Urinary bladder (tissue), 4 donors: ENCODE data around the gene PDK1. TPM values are rescaled to one million over a fixed set of nuclear protein-coding genes. Genes with fewer than 3 reads are reported as not detected.
"Not testable (repeated sequence)": the region's sequence is repeated elsewhere in the genome, so short reads cannot be mapped to it uniquely, and the experiment has no call there.

Experiments
- DNase-seq: peaks from one replicate; pipeline ENCODE4 v3.0.0-alpha.2; 2015; ENCODE audit errors: extremely low spot score
- H3K27ac ChIP-seq: one replicate; pipeline ENCODE4 v1.5.1; 2013; ENCODE audit warnings: low read depth, mild to moderate bottlenecking, moderate library complexity
- H3K36me3 ChIP-seq: one replicate; pipeline ENCODE4 v1.6.1; 2013; ENCODE audit warnings: mild to moderate bottlenecking, moderate library complexity; ENCODE audit not compliant: insufficient read depth
- H3K4me1 ChIP-seq: one replicate; pipeline ENCODE4 v1.6.1; 2013; ENCODE audit warnings: mild to moderate bottlenecking, moderate library complexity; ENCODE audit not compliant: insufficient read depth
- H3K4me3 ChIP-seq: one replicate; pipeline ENCODE4 v1.5.1; 2013; ENCODE audit warnings: low read depth, low read length
- WGBS: extraction: QIAGEN DNeasy Blood & Tissue Kit; methylation state at CpG from one replicate; pipeline ENCODE4 v1.1.7; 2013; 5-methylcytosine and 5-hydroxymethylcytosine counted together
- polyA plus RNA-seq: library from polyadenylated mRNA; stranded (reverse); fragments of 200-250 nt; gene quantifications from one replicate; pipeline ENCODE4 v1.2.3, GENCODE V29; 2013
- total RNA-seq: library from RNA; depleted of rRNA; stranded (reverse); fragments of >200 nt; gene quantifications from one replicate; pipeline ENCODE4 v1.2.3, GENCODE V29; 2014
- donor health status: healthy with polysubstance abuse.
- donor health status: healthy.

The PDK1 gene
- total and polyA plus RNA-seq, 2 donors: 4.4 to 17.7 TPM

DNA sequence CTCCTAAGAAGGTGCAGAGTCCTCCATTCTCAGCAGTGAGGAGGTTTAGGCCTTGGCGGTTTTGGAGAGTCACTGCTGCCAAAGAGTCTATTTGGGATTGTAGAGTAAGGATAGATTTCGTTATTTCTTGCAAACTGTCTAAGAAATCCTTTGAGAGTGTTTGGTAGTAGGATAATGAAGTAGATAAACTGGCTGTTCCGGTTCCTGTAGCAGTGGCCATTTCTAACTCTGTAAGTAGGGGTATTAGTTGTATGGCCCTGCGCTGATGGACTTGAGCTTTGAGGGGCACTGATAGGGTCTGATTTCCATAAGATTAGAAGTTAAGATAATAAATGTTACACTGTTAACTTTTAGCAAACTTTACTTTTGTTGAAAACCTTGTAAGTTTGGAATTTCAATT lies 35.5 kb downstream of the PDK1 start:
- not testable (repeated sequence) for H3K27ac ChIP-seq, DNase-seq, H3K4me3 ChIP-seq, H3K4me1 ChIP-seq, H3K36me3 ChIP-seq
- 88% methylated on average over 4 of the region's 4 CpGs for WGBS

DNA sequence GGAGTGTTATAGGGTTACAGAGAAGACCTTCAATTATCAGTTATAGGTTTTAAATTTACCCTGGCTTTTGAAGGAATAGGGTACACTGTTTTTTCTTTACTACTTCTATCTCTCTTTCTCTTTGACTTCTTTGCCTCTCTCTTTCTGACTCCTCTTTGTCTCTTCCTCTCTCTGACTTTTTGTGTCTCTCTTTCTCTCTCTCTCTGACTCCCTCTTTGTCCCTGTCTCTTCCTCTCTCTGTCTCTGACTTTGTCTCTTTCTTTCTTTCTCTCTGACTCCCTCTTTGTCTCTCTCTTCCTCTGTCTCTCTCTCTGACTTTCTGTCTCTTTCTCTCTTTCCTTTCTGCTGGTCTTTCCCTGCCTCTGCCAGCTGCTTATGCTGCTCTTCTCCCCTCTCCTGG lies 36.3 kb downstream of the PDK1 start:
- DNase-seq, H3K4me3 ChIP-seq, H3K27ac ChIP-seq, H3K4me1 ChIP-seq, H3K36me3 ChIP-seq: not testable (repeated sequence)

DNA sequence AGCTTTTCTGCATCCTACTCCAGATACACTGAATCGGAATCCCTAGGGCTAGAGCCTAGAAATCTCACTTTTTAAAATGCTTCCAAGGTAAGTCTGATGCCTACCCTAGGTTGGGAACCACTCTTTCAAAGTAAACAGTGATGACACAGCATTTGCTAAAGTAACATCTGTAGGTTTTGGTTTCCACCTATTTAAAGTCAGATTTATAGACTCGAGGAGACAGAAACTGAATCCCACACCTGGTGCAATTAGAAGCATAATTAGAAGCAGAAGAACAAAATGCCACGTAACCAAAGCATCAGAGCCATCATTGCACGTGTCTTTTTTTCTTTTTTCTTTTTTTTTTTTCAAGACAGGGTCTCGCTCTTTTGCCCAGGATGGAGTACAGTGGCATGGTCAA lies 40.9 kb downstream of the PDK1 start:
- Histone ChIP-seq H3K27ac (no peak overlapping the region), H3K4me3 (no peak overlapping the region), H3K36me3 (peaks cover 3% of the 10 kb centered on the region), H3K4me1 (no peaks in the 10 kb centered on the region)
- DNase-seq: no peak
- whole genome bisulfite sequencing: 88% methylated on average over 5 of the region's 5 CpGs

DNA sequence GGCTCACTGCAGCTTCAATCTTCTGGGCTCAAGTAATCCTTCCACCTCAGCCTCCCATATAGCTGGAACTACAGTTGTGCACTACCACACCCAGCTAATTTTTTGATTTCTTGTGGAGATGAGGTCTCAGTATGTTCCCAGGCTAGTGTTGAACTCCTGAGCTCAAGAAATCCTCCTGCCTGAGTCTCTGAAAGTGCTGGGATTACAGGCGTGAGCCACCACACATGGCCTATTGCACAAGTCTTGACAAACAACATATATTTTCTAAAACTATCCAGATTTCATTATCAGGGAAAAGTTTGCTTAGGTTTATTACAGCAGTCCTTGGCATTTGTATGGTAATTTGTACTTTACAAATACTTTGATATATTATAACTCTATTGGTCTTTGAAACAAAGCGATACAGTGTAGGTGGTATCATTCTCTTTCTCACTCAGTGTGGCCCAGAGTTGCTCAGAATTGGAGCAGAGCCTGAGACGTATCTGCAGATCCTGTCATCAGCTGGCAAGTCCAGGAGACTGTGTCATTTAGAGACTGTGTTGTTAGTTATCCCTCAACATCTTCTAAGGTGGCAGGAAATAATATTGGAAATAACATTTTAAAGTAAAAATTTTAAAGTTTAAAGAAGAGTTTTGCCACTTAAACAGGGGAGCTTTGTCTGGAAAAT lies 41.4 kb downstream of the PDK1 start:
- peaks cover 3% of the 10 kb centered on the region for H3K36me3 ChIP-seq
- no peak overlapping the region for H3K4me3 ChIP-seq
- DNase-seq: no peak
- H3K4me1 ChIP-seq: no peaks in the 10 kb centered on the region
- WGBS: 94% methylated on average over 3 of the region's 3 CpGs
- no peak overlapping the region for H3K27ac ChIP-seq

DNA sequence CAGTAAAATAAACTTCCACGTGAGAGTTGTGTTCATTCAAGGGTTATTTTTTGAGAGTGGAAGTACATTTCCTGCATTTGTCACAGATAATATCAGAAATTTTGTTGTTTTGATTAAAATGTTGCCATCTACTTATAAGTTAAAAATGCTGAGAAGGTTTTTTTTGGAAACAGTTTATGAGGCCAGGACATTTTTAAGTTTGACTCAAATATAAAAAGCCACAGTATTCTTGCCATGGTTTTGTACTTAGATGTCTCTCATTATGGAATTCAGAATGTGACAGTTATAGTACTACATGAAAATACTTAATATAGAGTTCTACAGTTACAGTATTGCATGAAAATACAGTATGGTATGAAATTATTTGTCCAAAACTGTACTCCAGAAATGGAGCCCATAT lies 44.1 kb downstream of the PDK1 start:
- Histone ChIP-seq H3K4me1 (no peaks in the 10 kb centered on the region), H3K36me3 (peaks cover 6% of the 10 kb centered on the region), H3K4me3 (no peak overlapping the region), H3K27ac (no peak overlapping the region)
- WGBS: 70% methylated on average over 1 of the region's 1 CpG
- DNase-seq: no peak

DNA sequence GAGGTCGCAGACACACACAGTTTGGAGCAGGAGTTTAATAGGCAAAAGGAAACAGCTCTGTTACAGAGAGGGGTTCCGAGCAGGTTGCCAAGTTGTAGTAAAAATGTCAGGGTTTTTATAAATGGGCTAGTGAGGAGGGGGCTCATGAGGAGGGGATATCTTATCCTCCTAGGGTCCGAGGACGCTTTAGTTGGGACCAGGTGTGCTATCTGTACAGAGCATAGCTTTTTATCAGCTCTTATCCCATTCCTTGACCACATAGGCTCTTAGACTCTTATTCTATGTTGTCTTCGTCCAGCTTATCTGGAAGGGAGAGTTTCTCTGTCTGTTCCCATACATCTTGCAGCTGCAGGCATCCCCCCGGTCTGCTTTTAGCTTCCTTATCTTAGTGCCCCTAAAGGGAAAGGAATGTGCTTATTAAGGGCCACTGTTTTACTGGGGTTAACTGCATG lies 44.7 kb downstream of the PDK1 start:
- no peak for DNase-seq
- Histone ChIP-seq H3K36me3 (peaks cover 6% of the 10 kb centered on the region), H3K27ac (no peak overlapping the region), H3K4me1 (no peaks in the 10 kb centered on the region), H3K4me3 (no peak overlapping the region)
- 49% methylated on average over 6 of the region's 6 CpGs for WGBS

DNA sequence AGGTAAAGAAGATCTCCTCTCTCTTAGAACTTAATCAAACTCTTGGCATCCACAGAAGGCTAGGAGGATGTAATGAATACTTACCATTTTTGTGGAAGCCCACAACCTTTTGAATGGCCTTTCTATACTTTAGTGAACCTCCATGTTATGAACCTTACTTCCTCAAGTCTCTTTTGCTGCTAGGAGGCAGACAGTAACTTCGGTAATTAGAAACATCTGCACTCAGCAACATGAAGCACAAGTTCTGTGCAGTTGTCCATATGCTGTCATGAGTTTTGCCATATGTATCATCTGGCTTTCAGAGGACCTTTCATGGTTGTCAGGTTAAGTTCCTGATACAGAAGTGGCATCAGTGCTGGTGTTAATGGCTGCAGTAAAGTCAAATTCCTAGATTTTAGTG lies 50.4 kb downstream of the PDK1 start:
- WGBS: 85% methylated on average over 1 of the region's 1 CpG
- no peak for DNase-seq
- H3K4me3 ChIP-seq: no peak overlapping the region

DNA sequence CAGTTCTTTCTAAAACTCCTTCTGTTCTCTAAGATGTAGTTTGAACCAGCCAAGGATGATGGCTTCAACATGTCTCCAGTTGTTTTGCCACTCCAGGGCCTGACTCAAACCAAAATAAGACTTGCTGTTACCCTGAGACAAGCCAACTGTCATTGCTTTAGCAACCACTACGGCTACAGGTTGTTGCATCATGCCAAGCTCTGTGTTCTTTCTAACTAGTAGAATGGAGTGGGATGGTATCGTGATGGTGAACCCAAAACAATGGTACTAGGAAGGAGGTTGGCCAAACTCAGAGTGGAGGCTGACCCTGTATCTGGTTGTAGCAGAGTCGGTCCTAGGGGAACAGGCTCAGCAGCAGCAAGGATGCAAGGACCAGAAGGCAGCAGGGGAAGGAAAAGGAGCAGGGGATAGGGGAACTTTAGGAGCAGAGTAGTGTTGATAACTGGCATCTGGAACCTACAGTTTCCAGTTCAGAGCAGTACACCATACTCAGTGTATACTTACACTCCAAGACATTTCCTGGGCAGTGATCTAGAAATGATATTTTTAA lies 51.6 kb downstream of the PDK1 start:
- Histone ChIP-seq H3K4me1 (no peaks in the 10 kb centered on the region), H3K36me3 (peaks cover 6% of the 10 kb centered on the region), H3K27ac (no peak overlapping the region), H3K4me3 (no peak overlapping the region)
- WGBS: 91% methylated on average over 3 of the region's 3 CpGs
- DNase-seq: no peak

More for the DNA sequence above, 50.4 kb downstream of the PDK1 start:
- H3K4me1 ChIP-seq: no peaks in the 10 kb centered on the region
- no peak overlapping the region for H3K27ac ChIP-seq
- peaks cover 6% of the 10 kb centered on the region for H3K36me3 ChIP-seq

DNA sequence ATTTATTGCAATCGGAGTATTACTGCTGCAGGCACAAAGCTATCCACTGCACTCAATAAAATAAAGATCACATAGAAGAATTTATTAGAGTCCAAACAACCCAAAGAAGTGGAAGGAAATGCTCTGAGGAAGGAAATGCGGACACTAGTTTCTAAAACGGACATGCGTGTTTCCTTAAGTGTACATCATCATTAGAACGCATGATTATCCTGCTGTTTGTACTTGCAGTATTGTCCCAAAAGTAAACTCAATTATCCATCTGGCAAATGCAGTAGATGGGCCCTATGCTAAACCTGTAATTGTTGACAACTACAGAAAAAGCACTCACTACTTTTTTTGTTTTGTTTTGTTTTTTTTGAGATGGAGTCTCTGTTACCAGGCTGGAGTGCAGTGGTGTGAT lies 53.6 kb downstream of the PDK1 start:
- no peak overlapping the region for H3K27ac ChIP-seq
- no peak for DNase-seq
- no peaks in the 10 kb centered on the region for H3K4me1 ChIP-seq
- H3K36me3 ChIP-seq: peaks cover 3% of the 10 kb centered on the region
- 87% methylated on average over 5 of the region's 5 CpGs for WGBS
- H3K4me3 ChIP-seq: no peak overlapping the region

DNA sequence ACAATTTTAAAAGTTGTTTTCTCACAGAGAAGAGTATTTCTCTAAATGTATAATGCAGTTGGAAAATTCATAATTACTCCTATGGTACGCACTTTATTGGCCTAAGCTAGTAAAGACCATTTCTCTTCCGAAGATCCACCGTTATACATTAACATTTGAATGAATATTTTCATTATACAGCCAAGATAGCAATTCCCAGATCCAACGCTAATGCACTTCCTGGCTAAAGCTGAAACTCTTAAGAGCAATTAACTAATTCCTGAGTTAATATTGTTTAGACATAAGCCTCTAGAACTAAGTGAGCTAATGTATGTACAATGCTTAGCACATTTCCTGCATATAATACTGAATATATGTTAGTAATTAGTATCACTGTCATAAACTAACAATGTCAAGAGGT lies 56.2 kb downstream of the PDK1 start:
- WGBS: 75% methylated on average over 4 of the region's 4 CpGs
- Histone ChIP-seq H3K36me3 (peaks cover 3% of the 10 kb centered on the region), H3K4me3 (no peak overlapping the region), H3K4me1 (no peaks in the 10 kb centered on the region), H3K27ac (no peak overlapping the region)
- DNase-seq: no peak

DNA sequence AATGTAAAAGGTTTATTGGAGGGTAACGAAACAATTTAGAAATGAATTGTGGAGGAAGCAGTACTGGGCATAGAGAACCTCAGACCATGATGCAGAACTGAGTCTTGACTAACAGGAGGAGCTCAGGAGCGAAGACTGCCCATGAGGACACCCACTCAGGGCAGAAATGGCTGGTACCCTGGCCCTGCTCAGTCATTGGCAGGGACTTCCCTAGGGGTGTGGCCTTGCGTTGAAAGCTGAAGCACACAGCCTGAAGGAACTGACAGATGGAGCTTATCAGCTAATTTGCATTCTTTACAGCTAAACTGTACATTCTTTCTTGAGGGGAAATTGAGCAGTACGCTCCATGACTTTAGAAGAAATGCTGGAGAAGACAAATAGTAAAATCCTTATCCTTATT lies 57.1 kb downstream of the PDK1 start:
- H3K36me3 ChIP-seq: peaks cover 2% of the 10 kb centered on the region
- no peak for DNase-seq
- H3K27ac ChIP-seq: no peak overlapping the region
- no peaks in the 10 kb centered on the region for H3K4me1 ChIP-seq
- WGBS: 66% methylated on average over 4 of the region's 4 CpGs
- no peak overlapping the region for H3K4me3 ChIP-seq

DNA sequence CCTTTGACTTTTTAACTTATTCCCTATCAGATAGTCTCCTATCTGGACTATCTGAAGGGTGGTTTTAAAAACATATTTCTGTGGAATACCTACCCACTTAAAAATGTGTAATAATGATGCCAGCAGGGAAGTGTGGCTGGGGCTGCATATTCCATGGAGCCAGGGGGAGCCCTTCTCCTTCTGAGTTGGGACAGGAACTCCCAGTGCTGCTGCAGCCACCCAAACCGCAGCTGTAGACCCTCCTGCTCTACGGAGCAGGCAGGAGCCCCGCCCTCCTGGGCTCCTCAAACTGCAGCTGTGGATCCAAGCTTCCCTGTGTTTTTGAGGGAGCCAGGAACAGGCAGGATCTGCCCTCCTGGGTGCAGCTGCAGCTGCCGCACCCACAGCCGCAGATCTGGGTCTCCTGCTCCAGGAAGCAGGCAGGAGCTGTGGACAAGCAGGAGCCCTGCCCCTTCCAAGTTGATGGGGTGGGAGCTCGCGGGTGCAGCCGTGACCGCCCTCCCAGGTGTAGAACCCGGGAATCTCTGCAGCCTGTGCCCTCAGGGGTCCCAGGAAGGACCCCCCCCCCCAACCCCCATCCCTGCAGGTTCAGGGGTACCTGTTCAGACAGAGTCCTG lies 57.8 kb downstream of the PDK1 start:
- no peak for DNase-seq
- WGBS: 83% methylated on average over 10 of the region's 10 CpGs
- Histone ChIP-seq H3K36me3 (peaks cover 2% of the 10 kb centered on the region), H3K4me1 (no peaks in the 10 kb centered on the region), H3K4me3 (no peak overlapping the region), H3K27ac (no peak overlapping the region)

DNA sequence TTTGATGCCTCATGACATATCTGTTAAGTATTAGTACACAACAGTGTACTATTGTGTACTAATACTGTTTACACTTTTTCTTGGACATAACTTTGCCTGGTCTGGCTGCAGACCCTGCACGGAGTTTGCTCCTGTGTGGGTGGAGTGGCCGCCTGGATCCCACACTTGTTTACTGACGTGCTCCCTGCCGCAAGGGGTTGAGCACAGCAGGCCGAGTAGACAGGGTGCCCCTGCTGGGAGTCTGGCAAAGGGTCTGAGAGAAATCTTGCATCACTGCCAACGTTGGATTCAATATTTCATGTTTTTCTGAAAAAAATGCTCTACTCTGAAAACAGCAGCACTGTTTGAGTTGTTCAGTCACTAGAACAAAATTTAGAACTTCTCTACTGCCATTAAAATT lies 59.0 kb downstream of the PDK1 start:
- Histone ChIP-seq H3K4me3 (no peak overlapping the region), H3K36me3 (peaks cover 2% of the 10 kb centered on the region), H3K27ac (no peak overlapping the region), H3K4me1 (no peaks in the 10 kb centered on the region)
- DNase-seq: no peak
- WGBS: 66% methylated on average over 6 of the region's 6 CpGs

DNA sequence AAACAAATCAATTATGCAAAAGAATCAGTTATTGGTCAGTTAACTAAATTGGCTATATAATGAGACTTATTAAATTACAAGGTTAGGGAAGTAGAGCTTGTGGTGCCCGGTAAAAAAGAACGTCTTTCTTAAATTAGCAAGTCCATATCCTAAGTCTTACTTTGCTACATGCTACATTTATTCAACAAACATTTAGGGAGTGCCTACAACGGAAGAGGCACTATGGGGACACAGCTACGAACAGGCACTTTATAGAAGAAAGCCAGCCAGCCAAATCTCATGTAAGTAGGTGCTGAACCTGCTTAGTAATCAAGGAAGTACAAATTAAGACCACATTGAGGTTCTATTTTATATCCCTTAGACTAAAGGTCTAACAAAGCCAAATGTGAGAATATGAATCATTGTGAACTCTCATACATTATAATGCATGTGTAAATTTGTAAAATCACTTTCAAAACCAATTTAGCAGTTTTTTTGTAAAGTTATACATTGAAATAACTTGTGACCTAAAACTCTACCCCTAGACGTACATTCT lies 59.9 kb downstream of the PDK1 start:
- H3K4me3 ChIP-seq: no peak overlapping the region
- 94% methylated on average over 5 of the region's 5 CpGs for WGBS
- no peaks in the 10 kb centered on the region for H3K36me3 ChIP-seq

More for the DNA sequence above, 59.9 kb downstream of the PDK1 start:
- Histone ChIP-seq H3K4me1 (no peaks in the 10 kb centered on the region), H3K27ac (no peak overlapping the region)
- no peak for DNase-seq
